HepG2 (cell line): ENCODE measurements around the gene SEC16A. TPM values are rescaled to one million over a fixed set of nuclear protein-coding genes. Genes with fewer than 3 reads are reported as not detected.

Source experiments
- ATAC-seq: fragments of 200-7000 bp; cut with Tn5 transposase; 3 replicates; pipeline ENCODE4 v1.9.1; 2020; ENCODE audit warnings: mild to moderate bottlenecking, moderate library complexity
- BruUV-seq: library from RNA; stranded (reverse); fragments of 400-500 nt; replicated peaks from 2 replicates; lab custom pipeline; 2021; lab: Mats Ljungman, UMichigan
- CTCF ChIA-PET: fragments of 300-600 bp; formaldehyde crosslinking; extraction: SDS; loops from one replicate; lab custom pipeline; 2021; ENCODE audit warnings: low total read pairs, inconsistent platforms, low intra/inter-chr PET ratio; lab: Yijun Ruan, JAX
- POLR2A ChIA-PET: fragments of 350-600 bp; sonication (Branson Sonifier 250); formaldehyde crosslinking; loops from one replicate; lab custom pipeline; 2020; ENCODE audit warnings: antibody characterized with exemption, inconsistent platforms; lab: Yijun Ruan, JAX
- DNase-seq: peaks from one replicate; pipeline ENCODE4 v3.0.0-alpha.2; 2015; ENCODE audit warnings: low spot score
- FAIRE-seq: peaks from 3 replicates; lab custom pipeline; 2011; peaks lifted over from hg19 to GRCh38; lab: Jason Lieb, UNC
- H2AFZ ChIP-seq: one replicate; pipeline ENCODE4 v1.6.1; 2011; ENCODE audit warnings: low read length, inconsistent platforms
- H3K27ac ChIP-seq: fragments of 300-600 bp; 3 replicates; pipeline ENCODE4 v1.8.0; 2011; ENCODE audit warnings: mixed run types, mild to moderate bottlenecking, mixed read lengths, low read length, inconsistent platforms; ENCODE audit not compliant: insufficient read depth; ENCODE audit errors: extremely low read length
- H3K27me3 ChIP-seq, 2 experiments: fragments of 200-600 bp in 1 of 2; 2 replicates in 1 of 2; 3 replicates in 1 of 2; pipeline versions ENCODE4 v1.6.0 to v1.8.0; 2011; ENCODE audit warnings: low read length in 2 of 2, mild to moderate bottlenecking in 2 of 2, moderate library complexity in 2 of 2, inconsistent platforms in 1 of 2; ENCODE audit not compliant: insufficient read depth in 2 of 2, control insufficient read depth in 1 of 2
- H3K36me3 ChIP-seq, 2 experiments: fragments of 200-600 bp in 1 of 2; replicated peaks in 1 of 2; 2 replicates in 1 of 2; 3 replicates in 1 of 2; pipeline versions ENCODE4 v1.5.1 to v1.8.0; 2011; ENCODE audit warnings: low read length in 2 of 2, inconsistent platforms in 1 of 2; ENCODE audit not compliant: insufficient read depth in 2 of 2, control insufficient read depth in 1 of 2
- H3K4me1 ChIP-seq: 2 replicates; pipeline ENCODE4 v1.5.1; 2012; ENCODE audit warnings: low read length, inconsistent platforms; ENCODE audit not compliant: insufficient read depth
- H3K4me2 ChIP-seq: 2 replicates; pipeline ENCODE4 v1.6.0; 2011; ENCODE audit warnings: low read depth, low read length, inconsistent platforms
- H3K4me3 ChIP-seq, 3 experiments: fragments of 200-600 bp in 1 of 3; sonication (generic), shearing (Covaris generic) in 1 of 3; replicated peaks in 1 of 3; 2 replicates each; pipeline ENCODE4 v1.5.1; 2011 to 2016; ENCODE audit warnings: low read length in 3 of 3, inconsistent platforms in 2 of 3, low read depth in 2 of 3, mild to moderate bottlenecking in 2 of 3, control low read depth in 1 of 3, mixed read lengths in 1 of 3; ENCODE audit not compliant: insufficient read depth in 1 of 3
- H3K79me2 ChIP-seq: one replicate; pipeline ENCODE4 v1.6.1; 2011; ENCODE audit warnings: low read length, inconsistent platforms; ENCODE audit not compliant: insufficient read depth
- H3K9ac ChIP-seq: 2 replicates; pipeline ENCODE4 v1.6.0; 2011; ENCODE audit warnings: mild to moderate bottlenecking, low read depth, low read length, inconsistent platforms; ENCODE audit not compliant: insufficient read depth
- H3K9me3 ChIP-seq: 2 replicates; pipeline ENCODE4 v1.5.1; 2012; ENCODE audit warnings: mild to moderate bottlenecking, low read length
- H4K20me1 ChIP-seq: 2 replicates; pipeline ENCODE4 v1.6.0; 2011; ENCODE audit warnings: inconsistent platforms, mild to moderate bottlenecking, low read length, moderate library complexity; ENCODE audit not compliant: insufficient read depth
- CCDC6 ChIP-seq: sonication (generic); formaldehyde crosslinking; IDR thresholded peaks from 2 replicates; pipeline ENCODE4 v1.8.1; 2022; ENCODE audit warnings: mild to moderate bottlenecking, missing genetic modification reagents, moderate library complexity
- EP300 ChIP-seq, 3 experiments: sonication (generic) in 1 of 3; formaldehyde crosslinking in 1 of 3; IDR thresholded peaks; 2 replicates each; pipeline versions ENCODE4 v1.5.1 to v1.6.1; 2011 to 2020; ENCODE audit warnings: low read depth in 2 of 3, low read length in 2 of 3, borderline replicate concordance in 1 of 3, improper control_type of control experiment in 1 of 3, mild to moderate bottlenecking in 1 of 3, missing genetic modification reagents in 1 of 3, moderate library complexity in 1 of 3
- GFI1 ChIP-seq: sonication (generic); formaldehyde crosslinking; IDR thresholded peaks from 2 replicates; pipeline ENCODE4 v1.5.0; 2020; ENCODE audit warnings: missing genetic modification reagents, mild to moderate bottlenecking, borderline replicate concordance
- HNRNPUL1 ChIP-seq: fragments of 200-400 bp; formaldehyde crosslinking; IDR thresholded peaks from 2 replicates; pipeline ENCODE4 v1.6.1; 2017; ENCODE audit warnings: low read depth, mild to moderate bottlenecking, low read length, moderate library complexity
- MAFG ChIP-seq: sonication (generic); formaldehyde crosslinking; IDR thresholded peaks from 2 replicates; pipeline ENCODE4 v1.5.1; 2020; ENCODE audit warnings: mild to moderate bottlenecking, missing genetic modification reagents
- PHF21A ChIP-seq: sonication (generic); formaldehyde crosslinking; IDR thresholded peaks from 2 replicates; pipeline ENCODE4 v1.5.0; 2020; ENCODE audit warnings: mild to moderate bottlenecking, missing genetic modification reagents
- REL ChIP-seq: sonication (generic); formaldehyde crosslinking; conservative IDR thresholded peaks from 2 replicates; pipeline ENCODE4 v1.8.0; 2022; ENCODE audit warnings: mild to moderate bottlenecking, missing genetic modification reagents, moderate library complexity
- RFX1 ChIP-seq: fragments of 450-650 bp; IDR thresholded peaks from 2 replicates; pipeline ENCODE4 v1.6.1; 2017
- SIN3A ChIP-seq: IDR thresholded peaks from 2 replicates; pipeline ENCODE4 v1.6.1; 2011; ENCODE audit warnings: low read depth, mild to moderate bottlenecking, control low read depth, low read length, borderline replicate concordance
- TBX2 ChIP-seq: sonication (generic); formaldehyde crosslinking; IDR thresholded peaks from 2 replicates; pipeline ENCODE4 v1.5.0; 2020; ENCODE audit warnings: missing genetic modification reagents, mild to moderate bottlenecking, borderline replicate concordance
- ZBTB20 ChIP-seq: sonication (generic); formaldehyde crosslinking; IDR thresholded peaks from 2 replicates; pipeline ENCODE4 v1.8.1; 2023; ENCODE audit warnings: missing genetic modification reagents, low read depth, mild to moderate bottlenecking, borderline replicate concordance
- ZNF333 ChIP-seq: sonication (generic); formaldehyde crosslinking; IDR thresholded peaks from 2 replicates; pipeline ENCODE4 v1.4.0; 2020; ENCODE audit warnings: mild to moderate bottlenecking, missing genetic modification reagents, borderline replicate concordance
- ZNF441 ChIP-seq: sonication (generic); formaldehyde crosslinking; IDR thresholded peaks from 2 replicates; pipeline ENCODE4 v1.7.0; 2021; ENCODE audit warnings: missing genetic modification reagents, borderline replicate concordance
- ZNF724P ChIP-seq: sonication (generic); formaldehyde crosslinking; IDR thresholded peaks from 2 replicates; pipeline ENCODE4 v1.8.0; 2022; ENCODE audit warnings: missing genetic modification reagents, borderline replicate concordance
- ZSCAN22 ChIP-seq: sonication (generic); formaldehyde crosslinking; IDR thresholded peaks from 2 replicates; pipeline ENCODE4 v1.4.0; 2020; ENCODE audit warnings: mild to moderate bottlenecking, missing genetic modification reagents
- ZSCAN31 ChIP-seq: sonication (generic); formaldehyde crosslinking; IDR thresholded peaks from 2 replicates; pipeline ENCODE4 v1.5.0; 2020; ENCODE audit warnings: low read depth, mild to moderate bottlenecking, missing genetic modification reagents
- WGBS: methylation state at CpG from one replicate; pipeline ENCODE4 v1.1.6; 2017; ENCODE audit warnings: low lambda C conversion rate; 5-methylcytosine and 5-hydroxymethylcytosine counted together
- in situ Hi-C: cut with HindIII; loops from 2 replicates; pipeline ENCODE4 v1.10.0; 2017; ENCODE audit warnings: low pct_unique_long_range_greater_than_20kb; ENCODE audit not compliant: extremely low pct_ligation_motif_present
- intact Hi-C: fragments of 100-400 bp; cut with micrococcal nuclease; formaldehyde crosslinking; loops from one replicate; pipeline ENCODE4 v1.10.0; 2022; ENCODE audit not compliant: unreplicated experiment
- polyA plus RNA-seq, 8 experiments: library from polyadenylated mRNA; depleted of rRNA in 3 of 8; stranded (reverse) in 7 of 8; unstranded in 1 of 8; fragments of >200 nt; fragmentation: Illumina TruSeq in 4 of 8; extraction: Trizol in 4 of 8; gene quantifications; 2 replicates each; pipeline versions ENCODE4 v1.2.1 to v1.2.3, GENCODE V29; 2011 to 2016; ENCODE audit warnings: low read depth in 4 of 8, missing spikeins in 1 of 8, mixed read lengths in 1 of 8; ENCODE audit not compliant: insufficient read depth in 1 of 8
- total RNA-seq, 5 experiments: library from RNA; depleted of rRNA; stranded (reverse); fragments of >200 nt; fragmentation: Illumina TruSeq; extraction: Trizol; gene quantifications; 2 replicates each; pipeline ENCODE4 v1.2.3, GENCODE V29; 2016; ENCODE audit warnings: low read depth in 1 of 5
- TF ChIP-seq, protein P1 (sequence below): sonication (generic); formaldehyde crosslinking; conservative IDR thresholded peaks from 2 replicates; pipeline ENCODE4 v1.8.0; 2022; ENCODE audit warnings: mild to moderate bottlenecking, moderate library complexity, missing genetic modification reagents

Gene SEC16A
- total and polyA plus RNA-seq, 2 of the 13 experiments (the other 11 are each of a cell fraction or from before 2014, with no cell fraction given), result 15.9 to 18.9 TPM

GRCh38 chr9:136484153-136485048, 1.6 kb upstream of the SEC16A start (continued):
- TF ChIP-seq SIN3A (no peak), RFX1 (no peak), MAFG (CRISPR knock-in tag) (no peak), ZSCAN31 (CRISPR knock-in tag) (no peak), REL (CRISPR knock-in tag) (no peak), TBX2 (CRISPR knock-in tag) (no peak; the same call in 1 of the 2 replicates)

GRCh38 chr9:136483589-136484152, 831 bp upstream of the SEC16A start:
- CTCF ChIA-PET, result interaction anchor here (1.3 to 7.9 kb wide), 2 partner anchors 147 to 161 kb away, joined by 8 to 101 read pairs; no protein-coding TSS in a partner anchor
- TF ChIP-seq ZSCAN22 (CRISPR knock-in tag) (no peak), GFI1 (0 out of 2 replicates have a peak, but pooled peaks have one; percentile 42), ZBTB20 (CRISPR knock-in tag) (0 out of 2 replicates have a peak, but pooled peaks have one; percentile 38), EP300 (IDR thresholded peaks at IDR 0.05; ENCODE audit: low read depth in 2 of 2, low read length in 2 of 2) (no peak), EP300 (CRISPR knock-in tag; IDR thresholded peaks at IDR 0.05; ENCODE audit: borderline replicate concordance) (no peak), PHF21A (CRISPR knock-in tag) (peak; percentile 12; the same call in 1 of the 2 replicates), HNRNPUL1 (no peak), CCDC6 (CRISPR knock-in tag) (peak; percentile 70; the same call in 1 of the 2 replicates), ZNF441 (CRISPR knock-in tag) (peak; percentile 12; the same call in 1 of the 2 replicates), ZNF724P (CRISPR knock-in tag) (peak; percentile 81; the same call in 1 of the 2 replicates), ZNF333 (CRISPR knock-in tag) (no peak)
- TF ChIP-seq, protein P1, sequence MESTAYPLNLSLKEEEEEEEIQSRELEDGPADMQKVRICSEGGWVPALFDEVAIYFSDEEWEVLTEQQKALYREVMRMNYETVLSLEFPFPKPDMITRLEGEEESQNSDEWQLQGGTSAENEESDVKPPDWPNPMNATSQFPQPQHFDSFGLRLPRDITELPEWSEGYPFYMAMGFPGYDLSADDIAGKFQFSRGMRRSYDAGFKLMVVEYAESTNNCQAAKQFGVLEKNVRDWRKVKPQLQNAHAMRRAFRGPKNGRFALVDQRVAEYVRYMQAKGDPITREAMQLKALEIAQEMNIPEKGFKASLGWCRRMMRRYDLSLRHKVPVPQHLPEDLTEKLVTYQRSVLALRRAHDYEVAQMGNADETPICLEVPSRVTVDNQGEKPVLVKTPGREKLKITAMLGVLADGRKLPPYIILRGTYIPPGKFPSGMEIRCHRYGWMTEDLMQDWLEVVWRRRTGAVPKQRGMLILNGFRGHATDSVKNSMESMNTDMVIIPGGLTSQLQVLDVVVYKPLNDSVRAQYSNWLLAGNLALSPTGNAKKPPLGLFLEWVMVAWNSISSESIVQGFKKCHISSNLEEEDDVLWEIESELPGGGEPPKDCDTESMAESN, result no peak; the same call in 1 of the 2 replicates

More at GRCh38 chr9:136483589-136484152, 831 bp upstream of the SEC16A start:
- peaks cover 42% of the 10 kb centered on the region for H3K4me1 ChIP-seq
- H3K9ac ChIP-seq, result peak overlapping the region; percentile 93
- intact Hi-C loops, result no loop called here
- peaks cover 35% of the 10 kb centered on the region for H4K20me1 ChIP-seq
- no peak overlapping the region for H2AFZ ChIP-seq
- H3K4me2 ChIP-seq, result peak overlapping the region; percentile 90
- TSS peak; percentile 87 for BruUV-seq
- H3K4me3 ChIP-seq, result peak overlapping the region; percentile 62 to 84 (median 79)
- ATAC-seq (peak; percentile 68), FAIRE-seq (no peak), DNase-seq (peak; percentile 81)
- in situ Hi-C loops, result no loop called here
- H3K27me3 ChIP-seq, result peaks cover 18 to 26% of the 10 kb centered on the region in 2 experiments; a peak in 4 of 5 replicates
- POLR2A ChIA-PET, result interaction anchor here (0.6 to 3.5 kb wide), 2 partner anchors 74 to 142 kb away, joined by 3 to 25 read pairs; no protein-coding TSS in a partner anchor
- H3K9me3 ChIP-seq, result no peaks in the 10 kb centered on the region
- H3K27ac ChIP-seq, result peak overlapping the region; percentile 100
- WGBS, result 0% methylated on average over 6 of the region's 63 CpGs
- H3K79me2 ChIP-seq, result peaks cover 33% of the 10 kb centered on the region
- H3K36me3 ChIP-seq, result peaks cover 4 to 15% of the 10 kb centered on the region in 2 experiments; a peak in 4 of 5 replicates
